ENCODE data around the gene ILKAP.

- TF ChIP-seq POLR2A (IDR thresholded peaks at IDR 0.05; ENCODE audit: low read depth) (no peak), CTCF (IDR thresholded peaks at IDR 0.05) (no peak)
Observed at GRCh38 chr2:238203973-238204683, 633 bp upstream of the ILKAP start.

Measured in esophagus muscularis mucosa (tissue), 3 donors.